Dendritic cell treated with granulocyte-macrophage colony-stimulating factor and Interleukin-4, amounts not matched to agents 40 ng/mL and 50 ng/mL, for 4 days (primary cell): Measurements from ENCODE around the gene QDPR.

Experiments used
- H3K27ac Mint-ChIP-seq: one replicate; pipeline ENCODE4 v1.8.0; 2022; ENCODE audit warnings: mild to moderate bottlenecking, mixed read lengths
- H3K27me3 Mint-ChIP-seq: one replicate; pipeline ENCODE4 v1.8.0; 2022; ENCODE audit warnings: mild to moderate bottlenecking, mixed read lengths
- H3K36me3 Mint-ChIP-seq: one replicate; pipeline ENCODE4 v1.8.0; 2022; ENCODE audit warnings: low read depth, mixed read lengths
- H3K4me1 Mint-ChIP-seq: one replicate; pipeline ENCODE4 v1.8.0; 2022; ENCODE audit warnings: low read depth, mixed read lengths
- H3K4me3 Mint-ChIP-seq: one replicate; pipeline ENCODE4 v1.8.0; 2022; ENCODE audit warnings: mild to moderate bottlenecking, moderate library complexity, mixed read lengths
- H3K9me3 Mint-ChIP-seq: one replicate; pipeline ENCODE4 v1.8.0; 2022; ENCODE audit warnings: mixed read lengths
- intact Hi-C: fragments of 100-400 bp; cut with micrococcal nuclease; formaldehyde crosslinking; loops from one replicate; pipeline ENCODE4 v1.15.0; 2022

Gene QDPR

DNA sequence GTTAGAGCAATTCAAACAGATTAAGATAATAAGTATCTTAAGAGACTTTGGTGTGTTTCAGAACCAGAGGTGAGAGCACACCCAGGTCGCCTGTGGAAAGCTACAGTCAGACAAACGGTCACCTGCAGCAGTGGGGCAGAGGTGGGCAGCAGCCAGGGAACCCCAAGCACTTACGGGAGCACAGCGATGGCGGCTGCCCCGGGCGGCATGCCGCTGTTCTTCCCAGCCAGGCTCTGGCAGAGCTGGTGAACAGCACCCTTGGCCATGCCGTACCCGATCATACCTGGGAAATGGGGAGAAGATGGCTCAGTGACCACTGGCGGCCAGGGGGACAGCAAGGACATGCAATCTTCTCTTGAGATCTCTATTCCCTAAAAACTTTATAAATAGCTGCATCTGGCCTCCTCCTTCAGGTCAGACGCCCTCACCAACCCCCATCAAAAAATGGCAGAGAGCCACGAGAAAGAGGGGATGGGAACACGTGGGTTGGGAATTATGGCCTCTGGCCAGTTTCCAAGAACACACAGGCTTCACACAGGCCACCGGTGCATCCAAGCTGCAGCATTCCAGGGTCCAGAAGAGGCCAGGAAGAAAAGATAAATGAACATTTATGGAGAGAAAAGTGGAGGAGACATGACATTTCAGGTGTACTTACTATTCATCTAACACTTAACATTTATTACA lies 19.7 kb downstream of the QDPR start:
- intact Hi-C loops, result no loop called here
- Mint-ChIP-seq H3K27ac (no peak overlapping the region), H3K27me3 (no peaks in the 10 kb centered on the region), H3K9me3 (no peaks in the 10 kb centered on the region), H3K4me1 (peaks cover 12% of the 10 kb centered on the region), H3K4me3 (no peak overlapping the region), H3K36me3 (peaks cover 63% of the 10 kb centered on the region)

GRCh38 chr4:17491196-17491595 lies 20.7 kb downstream of the QDPR start:
- H3K27me3 Mint-ChIP-seq, result no peaks in the 10 kb centered on the region
- no peak overlapping the region for H3K27ac Mint-ChIP-seq
- no peaks in the 10 kb centered on the region for H3K9me3 Mint-ChIP-seq
- intact Hi-C loops, result no loop called here
- peaks cover 12% of the 10 kb centered on the region for H3K4me1 Mint-ChIP-seq
- H3K36me3 Mint-ChIP-seq, result peaks cover 70% of the 10 kb centered on the region
- H3K4me3 Mint-ChIP-seq, result no peak overlapping the region

- Mint-ChIP-seq H3K36me3 (peaks cover 68% of the 10 kb centered on the region), H3K27ac (no peak overlapping the region), H3K4me1 (peaks cover 12% of the 10 kb centered on the region)
Observed at GRCh38 chr4:17490575-17491059, 21.3 kb downstream of the QDPR start.

DNA sequence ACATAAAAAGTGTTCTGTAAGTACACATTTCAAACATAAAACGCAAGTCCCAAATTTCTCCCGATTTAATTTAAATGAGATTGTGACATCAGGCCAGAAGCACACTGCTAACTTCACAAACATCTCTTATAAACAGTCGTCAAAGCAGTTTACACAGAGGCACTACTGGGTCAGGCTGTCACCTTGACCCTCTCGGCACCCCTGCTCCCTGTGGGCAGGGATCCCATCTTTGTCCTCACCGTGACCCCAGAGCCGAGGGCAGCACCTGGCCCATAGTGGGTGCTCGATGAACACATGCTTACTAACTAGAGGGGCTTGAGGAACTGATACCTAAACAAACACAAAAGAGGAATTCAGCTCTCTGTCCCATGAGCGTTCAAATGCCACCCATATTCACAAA lies 22.2 kb downstream of the QDPR start:
- Mint-ChIP-seq H3K36me3 (peaks cover 68% of the 10 kb centered on the region), H3K4me1 (peaks cover 7% of the 10 kb centered on the region), H3K4me3 (no peak overlapping the region), H3K27me3 (no peaks in the 10 kb centered on the region), H3K27ac (no peak overlapping the region), H3K9me3 (no peaks in the 10 kb centered on the region)
- intact Hi-C loops, result no loop called here

More at GRCh38 chr4:17490575-17491059, 21.3 kb downstream of the QDPR start:
- intact Hi-C loops, result no loop called here
- Mint-ChIP-seq H3K27me3 (no peaks in the 10 kb centered on the region), H3K9me3 (no peaks in the 10 kb centered on the region), H3K4me3 (no peak overlapping the region)

DNA sequence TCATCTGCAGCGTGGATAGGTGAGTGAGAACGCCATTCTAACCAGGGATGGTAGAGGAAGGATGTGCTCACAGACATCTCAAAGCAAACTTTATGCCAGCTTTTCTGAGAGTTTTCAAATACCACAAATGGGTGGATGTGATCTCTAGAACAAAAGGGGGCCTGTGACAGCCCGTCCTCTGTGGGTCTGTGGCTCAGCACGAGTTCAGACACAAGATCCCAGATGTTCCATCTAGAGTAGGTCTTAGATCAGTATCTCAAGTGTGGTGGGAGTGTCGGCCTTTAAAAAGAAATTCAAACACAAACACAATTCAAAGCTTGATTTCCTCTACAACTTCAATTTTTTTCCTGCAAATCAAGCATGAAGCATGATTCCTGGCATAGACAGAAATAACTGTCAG lies 22.8 kb downstream of the QDPR start:
- Mint-ChIP-seq H3K27me3 (no peaks in the 10 kb centered on the region), H3K9me3 (no peaks in the 10 kb centered on the region), H3K27ac (no peak overlapping the region), H3K36me3 (peaks cover 65% of the 10 kb centered on the region), H3K4me3 (no peak overlapping the region), H3K4me1 (peaks cover 1% of the 10 kb centered on the region)
- intact Hi-C loops, result no loop called here

DNA sequence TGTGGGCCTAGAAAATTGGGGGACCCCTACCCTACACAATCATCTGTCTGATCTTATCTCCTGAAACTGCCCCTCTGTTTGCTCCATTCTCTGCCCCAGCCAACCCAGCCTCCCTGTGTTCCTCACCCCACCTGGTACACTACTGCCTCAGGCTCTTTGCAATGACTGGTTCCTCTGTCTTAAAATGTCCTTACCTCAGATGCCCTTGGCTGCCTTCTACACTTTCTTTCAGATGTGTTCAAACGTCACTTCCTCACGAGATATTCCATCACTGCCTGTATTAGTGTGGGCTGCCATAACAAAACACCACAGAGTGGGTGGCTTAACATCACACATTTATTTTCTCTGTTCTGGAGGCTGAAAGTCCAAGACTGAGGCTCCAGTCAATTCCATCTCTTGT lies 29.2 kb downstream of the QDPR start:
- H3K4me1 Mint-ChIP-seq, result peaks cover 1% of the 10 kb centered on the region
- intact Hi-C loops, result no loop called here
- peaks cover 28% of the 10 kb centered on the region for H3K36me3 Mint-ChIP-seq
- H3K4me3 Mint-ChIP-seq, result no peak overlapping the region
- H3K9me3 Mint-ChIP-seq, result no peaks in the 10 kb centered on the region
- H3K27ac Mint-ChIP-seq, result no peak overlapping the region
- H3K27me3 Mint-ChIP-seq, result no peaks in the 10 kb centered on the region

GRCh38 chr4:17480955-17481354 lies 30.9 kb downstream of the QDPR start:
- Mint-ChIP-seq H3K27ac (no peak overlapping the region), H3K27me3 (no peaks in the 10 kb centered on the region), H3K36me3 (peaks cover 18% of the 10 kb centered on the region), H3K4me3 (no peak overlapping the region), H3K4me1 (peaks cover 19% of the 10 kb centered on the region), H3K9me3 (no peaks in the 10 kb centered on the region)
- intact Hi-C loops, result no loop called here

- no peaks in the 10 kb centered on the region for H3K9me3 Mint-ChIP-seq
- peaks cover 19% of the 10 kb centered on the region for H3K4me1 Mint-ChIP-seq
- H3K36me3 Mint-ChIP-seq, result peaks cover 14% of the 10 kb centered on the region
- no peak overlapping the region for H3K27ac Mint-ChIP-seq
- H3K4me3 Mint-ChIP-seq, result no peak overlapping the region
- H3K27me3 Mint-ChIP-seq, result no peaks in the 10 kb centered on the region
- intact Hi-C loops, result no loop called here
Observed at GRCh38 chr4:17480210-17480927, 31.5 kb downstream of the QDPR start.

GRCh38 chr4:17477774-17478472 lies 34.0 kb downstream of the QDPR start:
- H3K36me3 Mint-ChIP-seq, result no peaks in the 10 kb centered on the region
- no peak overlapping the region for H3K27ac Mint-ChIP-seq
- intact Hi-C loops, result no loop called here
- H3K4me3 Mint-ChIP-seq, result no peak overlapping the region
- no peaks in the 10 kb centered on the region for H3K27me3 Mint-ChIP-seq
- peaks cover 19% of the 10 kb centered on the region for H3K4me1 Mint-ChIP-seq
- no peaks in the 10 kb centered on the region for H3K9me3 Mint-ChIP-seq

DNA sequence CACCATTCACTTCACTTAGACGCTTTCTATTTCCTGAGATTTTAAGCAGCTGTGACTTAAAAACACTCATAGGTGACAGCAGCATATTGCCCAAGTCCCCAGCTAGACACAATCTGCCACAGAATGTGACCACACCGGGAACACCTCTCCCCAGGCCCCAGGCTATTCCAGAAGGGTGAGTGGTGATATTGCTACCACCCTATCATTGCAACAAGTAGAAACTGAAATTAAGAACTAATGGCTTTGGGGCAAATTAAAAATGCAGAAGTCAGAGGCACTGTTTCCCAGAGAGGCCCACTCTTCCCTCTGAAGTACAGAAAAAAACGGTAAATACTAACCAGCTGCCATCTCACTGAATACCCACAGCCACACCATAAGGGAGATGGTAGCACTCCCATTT lies 35.0 kb downstream of the QDPR start:
- intact Hi-C loops, result no loop called here
- no peaks in the 10 kb centered on the region for H3K36me3 Mint-ChIP-seq
- no peak overlapping the region for H3K27ac Mint-ChIP-seq
- H3K9me3 Mint-ChIP-seq, result no peaks in the 10 kb centered on the region
- peak overlapping the region; percentile 2 for H3K4me3 Mint-ChIP-seq
- no peaks in the 10 kb centered on the region for H3K27me3 Mint-ChIP-seq
- H3K4me1 Mint-ChIP-seq, result peaks cover 19% of the 10 kb centered on the region

DNA sequence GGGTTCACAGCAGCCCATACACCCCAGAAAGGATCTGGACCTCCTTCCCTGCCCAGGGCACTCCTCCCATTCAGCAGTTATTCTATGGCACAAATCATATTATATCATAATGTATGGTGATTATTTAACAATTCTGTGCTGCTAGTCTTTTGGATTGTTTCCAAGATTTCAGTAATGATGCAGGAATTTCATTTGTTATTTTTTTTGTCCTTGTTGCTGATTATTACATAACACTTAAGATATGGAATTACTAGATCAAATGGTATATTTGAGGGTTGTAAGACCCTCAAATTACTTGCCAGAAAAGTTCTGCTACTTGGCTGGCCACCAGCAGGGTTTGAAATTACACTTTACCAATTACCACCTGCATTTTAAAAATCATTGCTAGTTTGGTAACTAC lies 36.4 kb downstream of the QDPR start:
- Mint-ChIP-seq H3K4me1 (peaks cover 19% of the 10 kb centered on the region), H3K27me3 (no peaks in the 10 kb centered on the region), H3K9me3 (no peaks in the 10 kb centered on the region), H3K27ac (no peak overlapping the region), H3K36me3 (no peaks in the 10 kb centered on the region), H3K4me3 (no peak overlapping the region)
- intact Hi-C loops, result no loop called here

DNA sequence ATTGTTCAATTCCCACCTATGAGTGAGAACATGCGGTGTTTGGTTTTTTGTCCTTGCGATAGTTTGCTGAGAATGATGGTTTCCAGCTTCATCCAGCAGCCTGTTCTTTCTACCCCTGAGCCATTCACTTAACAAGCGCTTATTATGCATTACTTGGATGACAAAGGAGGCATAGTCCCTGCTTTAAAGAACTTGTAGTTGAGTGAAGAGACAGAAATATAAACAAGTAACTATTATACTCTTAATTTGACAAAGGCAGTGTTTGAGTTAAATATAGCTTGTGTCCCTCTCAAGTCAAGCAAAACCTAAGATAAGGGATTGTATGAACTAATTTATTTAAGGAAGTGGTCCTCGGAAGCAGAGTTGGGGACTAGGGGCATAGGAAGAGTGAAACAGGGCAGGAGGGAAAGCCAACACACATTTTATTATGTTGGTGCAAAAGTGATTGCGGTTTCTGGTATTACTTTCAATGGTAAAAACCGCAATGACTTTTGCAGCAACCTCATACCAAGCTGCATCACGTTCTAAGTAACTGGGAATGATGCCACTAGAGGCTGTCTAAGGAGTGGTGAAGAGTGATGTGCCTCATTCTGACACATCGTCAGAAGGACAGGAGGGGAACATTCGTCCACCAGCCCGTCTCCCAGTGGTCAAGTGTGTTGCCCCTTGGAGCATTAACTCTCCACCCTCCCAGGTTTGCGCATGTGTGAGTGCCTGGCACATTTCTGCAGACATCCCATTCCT lies 41.8 kb downstream of the QDPR start:
- Mint-ChIP-seq H3K27me3 (no peaks in the 10 kb centered on the region), H3K4me3 (no peak overlapping the region), H3K36me3 (no peaks in the 10 kb centered on the region), H3K4me1 (peaks cover 5% of the 10 kb centered on the region), H3K27ac (no peak overlapping the region), H3K9me3 (no peaks in the 10 kb centered on the region)
- intact Hi-C loops, result no loop called here

GRCh38 chr4:17468619-17469221 lies 43.2 kb downstream of the QDPR start:
- Mint-ChIP-seq H3K9me3 (no peaks in the 10 kb centered on the region), H3K36me3 (no peaks in the 10 kb centered on the region), H3K4me1 (peaks cover 5% of the 10 kb centered on the region), H3K4me3 (no peak overlapping the region), H3K27ac (no peak overlapping the region), H3K27me3 (no peaks in the 10 kb centered on the region)
- intact Hi-C loops, result no loop called here
